H9 (cell line): ENCODE data around the gene COG8. TPM values are rescaled to one million over a fixed set of nuclear protein-coding genes. Genes with fewer than 3 reads are reported as not detected.

Source experiments
- DNase-seq: peaks from one replicate; pipeline ENCODE4 v3.0.0-alpha.2; 2017
- H2AFZ ChIP-seq: one replicate; pipeline ENCODE4 v1.6.1; 2013; ENCODE audit warnings: mild to moderate bottlenecking, low read length, control low read depth, moderate library complexity
- H2AK5ac ChIP-seq: 2 replicates; pipeline ENCODE4 v1.6.1; 2013; ENCODE audit warnings: low read length, control low read depth, mixed read lengths; ENCODE audit not compliant: insufficient read length
- H2BK120ac ChIP-seq: one replicate; pipeline ENCODE4 v1.6.1; 2013; ENCODE audit warnings: low read depth, mild to moderate bottlenecking, low read length, control low read depth, inconsistent platforms; ENCODE audit not compliant: poor library complexity, severe bottlenecking
- H2BK12ac ChIP-seq: 2 replicates; pipeline ENCODE4 v1.6.1; 2013; ENCODE audit warnings: low read length, control low read depth, mixed read lengths, low read depth; ENCODE audit not compliant: insufficient read length
- H2BK15ac ChIP-seq: 2 replicates; pipeline ENCODE4 v1.6.1; 2013; ENCODE audit warnings: low read depth, low read length, control low read depth
- H2BK20ac ChIP-seq: one replicate; pipeline ENCODE4 v1.6.1; 2013; ENCODE audit warnings: low read depth, mild to moderate bottlenecking, low read length, control low read depth, inconsistent platforms; ENCODE audit not compliant: poor library complexity, severe bottlenecking
- H2BK5ac ChIP-seq: 2 replicates; pipeline ENCODE4 v1.6.1; 2013; ENCODE audit warnings: low read length, control low read depth, mixed read lengths; ENCODE audit not compliant: insufficient read length
- H3K14ac ChIP-seq: 2 replicates; pipeline ENCODE4 v1.6.1; 2013; ENCODE audit warnings: low read length, control low read depth; ENCODE audit not compliant: insufficient read depth
- H3K18ac ChIP-seq: 2 replicates; pipeline ENCODE4 v1.6.1; 2013; ENCODE audit warnings: low read depth, mild to moderate bottlenecking, mixed read lengths, low read length, control low read depth; ENCODE audit not compliant: insufficient read length
- H3K23ac ChIP-seq: 2 replicates; pipeline ENCODE4 v1.6.1; 2013; ENCODE audit warnings: low read length, control low read depth, mixed read lengths, low read depth; ENCODE audit not compliant: insufficient read length
- H3K23me2 ChIP-seq: 2 replicates; pipeline ENCODE4 v1.6.1; 2013; ENCODE audit warnings: low read depth, mild to moderate bottlenecking, mixed read lengths, low read length, control low read depth; ENCODE audit not compliant: insufficient read length, poor library complexity, severe bottlenecking
- H3K27ac ChIP-seq: 2 replicates; pipeline ENCODE4 v1.5.1; 2013; ENCODE audit warnings: low read length, control low read depth, mixed read lengths, low read depth; ENCODE audit not compliant: insufficient read length
- H3K27me3 ChIP-seq: 2 replicates; pipeline ENCODE4 v1.6.1; 2013; ENCODE audit warnings: low read length, control low read depth, inconsistent platforms; ENCODE audit not compliant: insufficient read depth
- H3K4ac ChIP-seq: 2 replicates; pipeline ENCODE4 v1.6.1; 2013; ENCODE audit warnings: low read depth, mild to moderate bottlenecking, control low read depth, inconsistent platforms, low read length, moderate library complexity
- H3K4me1 ChIP-seq: 2 replicates; pipeline ENCODE4 v1.6.1; 2013; ENCODE audit warnings: low read length, control low read depth, inconsistent platforms; ENCODE audit not compliant: insufficient read depth
- H3K4me2 ChIP-seq: 2 replicates; pipeline ENCODE4 v1.6.1; 2013; ENCODE audit warnings: low read length, control low read depth, mixed read lengths; ENCODE audit not compliant: insufficient read length, insufficient read depth
- H3K56ac ChIP-seq: 2 replicates; pipeline ENCODE4 v1.6.1; 2013; ENCODE audit warnings: low read depth, mild to moderate bottlenecking, mixed read lengths, low read length, control low read depth; ENCODE audit not compliant: insufficient read length
- H3K79me1 ChIP-seq: 2 replicates; pipeline ENCODE4 v1.6.1; 2013; ENCODE audit warnings: low read depth, mild to moderate bottlenecking, moderate library complexity, low read length, control low read depth, inconsistent platforms; ENCODE audit not compliant: insufficient read depth, poor library complexity, severe bottlenecking
- H3K79me2 ChIP-seq: 2 replicates; pipeline ENCODE4 v1.6.1; 2013; ENCODE audit warnings: low read length, control low read depth, inconsistent platforms; ENCODE audit not compliant: insufficient read depth
- H3K9ac ChIP-seq: 2 replicates; pipeline ENCODE4 v1.6.1; 2013; ENCODE audit warnings: low read length, control low read depth, mixed read lengths; ENCODE audit not compliant: insufficient read length; ENCODE audit errors: extremely low read depth
- H3K9me3 ChIP-seq: one replicate; pipeline ENCODE4 v1.6.1; 2013; ENCODE audit warnings: low read depth, low read length, inconsistent platforms; ENCODE audit not compliant: control insufficient read depth
- H3T11ph ChIP-seq: one replicate; pipeline ENCODE4 v1.6.1; 2013; ENCODE audit warnings: mild to moderate bottlenecking, low read length, control low read depth, inconsistent platforms
- H4K20me1 ChIP-seq: one replicate; pipeline ENCODE4 v1.6.1; 2013; ENCODE audit not compliant: control insufficient read depth, insufficient read length, insufficient read depth
- H4K5ac ChIP-seq: 2 replicates; pipeline ENCODE4 v1.6.1; 2013; ENCODE audit warnings: low read depth, mild to moderate bottlenecking, mixed read lengths, low read length, control low read depth; ENCODE audit not compliant: insufficient read length
- H4K8ac ChIP-seq: replicated peaks from 2 replicates; pipeline ENCODE4 v1.6.1; 2013; ENCODE audit warnings: low read length, control low read depth, mixed read lengths, low read depth; ENCODE audit not compliant: insufficient read length
- H4K91ac ChIP-seq: 2 replicates; pipeline ENCODE4 v1.6.1; 2013; ENCODE audit warnings: low read depth, mild to moderate bottlenecking, moderate library complexity, mixed read lengths, low read length, control low read depth; ENCODE audit not compliant: insufficient read length
- H3K27ac Mint-ChIP-seq, 3 experiments: 2 replicates in 2 of 3; 3 replicates in 1 of 3; pipeline ENCODE4 v1.8.0; 2020 to 2021; ENCODE audit warnings: mixed read lengths in 3 of 3, mild to moderate bottlenecking in 1 of 3, moderate library complexity in 1 of 3
- H3K27me3 Mint-ChIP-seq: 2 replicates; pipeline ENCODE4 v1.8.0; 2021; ENCODE audit warnings: low read depth, mild to moderate bottlenecking, moderate library complexity, mixed read lengths
- H3K36me3 Mint-ChIP-seq, 3 experiments: 2 replicates in 2 of 3; 3 replicates in 1 of 3; pipeline ENCODE4 v1.8.0; 2020 to 2021; ENCODE audit warnings: low read depth in 3 of 3, mixed read lengths in 3 of 3; ENCODE audit not compliant: insufficient read depth in 1 of 3
- H3K4me1 Mint-ChIP-seq, 2 experiments: 2 replicates each; pipeline ENCODE4 v1.8.0; 2020; ENCODE audit warnings: mixed read lengths in 2 of 2
- H3K4me3 Mint-ChIP-seq, 2 experiments: 2 replicates in 1 of 2; 3 replicates in 1 of 2; pipeline ENCODE4 v1.8.0; 2020 to 2021; ENCODE audit warnings: mild to moderate bottlenecking in 2 of 2, mixed read lengths in 2 of 2, moderate library complexity in 1 of 2
- H3K9me3 Mint-ChIP-seq, 2 experiments: 2 replicates in 1 of 2; 3 replicates in 1 of 2; pipeline ENCODE4 v1.8.0; 2020; ENCODE audit warnings: mild to moderate bottlenecking in 2 of 2, mixed read lengths in 2 of 2, moderate library complexity in 1 of 2
- CTCF ChIP-seq: fragments of 200-600 bp; sonication (generic); conservative IDR thresholded peaks from 3 replicates; pipeline ENCODE4 v1.8.0; 2021; ENCODE audit warnings: antibody characterized with exemption, mild to moderate bottlenecking
- WGBS: extraction: QIAGEN DNeasy Blood & Tissue Kit; methylation state at CpG from one replicate; pipeline ENCODE4 v1.1.7; 2013; ENCODE audit warnings: missing lambda C conversion rate, low lambda C conversion rate, mixed read lengths; ENCODE audit not compliant: insufficient read length; ENCODE audit errors: extremely low coverage; 5-methylcytosine and 5-hydroxymethylcytosine counted together
- total RNA-seq: library from RNA; stranded (reverse); gene quantifications from 2 replicates; pipeline ENCODE4 v1.2.1, GENCODE V29; 2021

Gene COG8
- total RNA-seq, 1 experiment from 2014 or later: 52.3 TPM

GRCh38 chr16:69301861-69302260 lies 37.5 kb downstream of the COG8 start:
- Histone ChIP-seq H3K4ac (no peak overlapping the region), H3K23me2 (no peaks in the 10 kb centered on the region), H3K18ac (no peak overlapping the region), H4K20me1 (no peaks in the 10 kb centered on the region), H3K79me2 (no peaks in the 10 kb centered on the region), H2BK120ac (no peak overlapping the region), H4K91ac (no peak overlapping the region), H3K27me3 (no peaks in the 10 kb centered on the region), H4K5ac (no peak overlapping the region), H2AFZ (no peak overlapping the region), H2BK15ac (no peak overlapping the region), H3K56ac (no peak overlapping the region), H3K27ac (no peak overlapping the region), H3K9ac (no peak overlapping the region), H3K4me2 (no peak overlapping the region), H2BK5ac (no peak overlapping the region), H3K23ac (no peak overlapping the region), H2BK20ac (no peak overlapping the region), H2BK12ac (no peak overlapping the region), H4K8ac (no peak overlapping the region), H3K79me1 (no peaks in the 10 kb centered on the region), H3K9me3 (no peaks in the 10 kb centered on the region), H3K4me1 (no peaks in the 10 kb centered on the region), H2AK5ac (no peak overlapping the region), H3T11ph (no peak overlapping the region), H3K14ac (no peak overlapping the region)
- H3K4me3 Mint-ChIP-seq: no peak overlapping the region
- H3K4me1 Mint-ChIP-seq: no peaks in the 10 kb centered on the region
- no peak for DNase-seq
- H3K27me3 Mint-ChIP-seq: no peaks in the 10 kb centered on the region
- H3K36me3 Mint-ChIP-seq: peaks cover 0 to 18% (median 4%) of the 10 kb centered on the region in 3 experiments; a peak in 6 of 7 replicates
- H3K27ac Mint-ChIP-seq: no peak overlapping the region
- no peaks in the 10 kb centered on the region for H3K9me3 Mint-ChIP-seq
- WGBS: no CpG with 5 or more reads among the region's 4 CpGs
- no peak for TF ChIP-seq CTCF
